D721Med (cell line): ENCODE measurements around the gene PHF5A.
"Not testable (repeated sequence)": the region's sequence is repeated elsewhere in the genome, so short reads cannot be mapped to it uniquely, and the experiment has no call there.

Experiments
- DNase-seq: peaks from one replicate; pipeline ENCODE4 v3.0.0; 2011; ENCODE audit warnings: low spot score; ENCODE audit not compliant: insufficient read length
- FAIRE-seq: peaks from 2 replicates; lab custom pipeline; 2011; peaks lifted over from hg19 to GRCh38; lab: Jason Lieb, UNC
- CTCF ChIP-seq: IDR thresholded peaks from 2 replicates; pipeline ENCODE4 v1.5.1; 2012; ENCODE audit warnings: mild to moderate bottlenecking, control low read depth; ENCODE audit not compliant: insufficient read depth; ENCODE audit errors: missing control alignments

The PHF5A gene

GRCh38 chr22:41435560-41435959, 32.9 kb downstream of the PHF5A start:
- FAIRE-seq (no peak), DNase-seq (no peak)
- TF ChIP-seq CTCF, result no peak

DNA sequence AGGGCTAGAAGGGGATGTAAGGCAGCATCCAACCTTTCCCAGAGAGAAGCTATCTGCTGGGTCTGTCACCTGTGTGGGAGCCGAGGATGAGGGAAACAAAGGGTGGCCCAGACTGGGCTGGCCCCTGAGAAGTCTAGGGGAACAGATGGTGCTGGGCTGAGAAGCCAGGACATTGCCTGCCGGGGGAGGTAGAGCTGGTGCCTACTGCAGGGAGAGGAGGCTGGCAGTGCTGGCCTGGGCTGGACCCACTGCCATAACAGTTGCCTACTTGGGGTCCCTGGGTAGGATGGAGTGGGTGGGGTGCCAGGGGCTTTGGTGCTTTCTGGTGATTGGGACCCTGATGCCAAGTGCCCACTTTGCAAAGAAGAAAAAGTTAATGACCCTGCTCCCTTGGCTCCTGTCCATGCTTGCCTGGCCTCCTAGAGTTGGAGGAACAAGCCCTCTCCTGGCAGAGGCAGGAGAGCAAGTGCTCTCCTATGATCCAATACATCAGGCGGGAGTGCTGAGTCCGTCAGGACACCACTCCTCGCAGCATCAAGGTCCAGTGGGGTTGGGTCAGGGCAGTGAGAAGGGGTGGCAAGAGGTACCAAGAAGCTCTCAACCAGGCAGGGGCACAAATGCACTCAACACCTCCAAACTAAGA, 34.0 kb downstream of the PHF5A start:
- FAIRE-seq, DNase-seq: not testable (repeated sequence)

DNA sequence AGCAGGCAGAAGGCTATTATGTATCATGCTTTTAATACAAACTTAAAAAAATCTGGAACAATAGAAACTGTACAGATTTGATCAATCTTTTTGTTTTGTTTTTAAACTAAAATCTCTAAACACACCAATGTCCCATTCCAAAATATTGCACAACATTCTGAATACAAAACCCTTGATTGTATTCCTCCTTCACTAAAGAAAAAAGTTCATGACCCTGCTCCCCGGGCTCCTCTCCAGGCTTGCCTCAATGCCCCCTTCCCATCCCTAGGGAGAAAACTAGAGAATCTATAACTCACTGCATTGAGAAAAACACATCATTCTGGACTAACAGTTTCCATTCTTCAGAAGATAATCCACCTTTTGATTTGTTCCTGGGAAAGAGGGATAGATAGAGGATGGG, 35.0 kb downstream of the PHF5A start:
- FAIRE-seq, DNase-seq: not testable (repeated sequence)

DNA sequence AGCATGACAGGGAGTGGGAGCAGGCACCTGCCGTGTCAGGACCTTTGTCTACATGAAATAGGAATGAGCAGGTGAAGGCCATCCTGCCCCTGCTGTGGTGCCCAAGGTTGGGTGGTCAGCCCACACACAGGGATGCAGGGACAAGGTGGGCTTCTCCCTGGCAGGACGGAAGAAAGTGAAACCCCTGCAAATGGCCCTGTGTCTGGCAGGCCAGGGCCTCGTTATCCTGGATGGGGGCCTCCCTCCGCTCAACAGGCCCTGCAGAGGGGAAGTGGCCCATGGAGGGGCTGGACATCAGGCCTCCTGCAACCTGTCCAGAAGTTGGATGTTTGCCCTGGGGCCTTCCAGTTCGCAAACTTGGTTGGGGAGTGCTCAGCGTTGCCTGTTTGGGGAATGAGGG, 36.8 kb downstream of the PHF5A start:
- no peak for DNase-seq
- no peak for FAIRE-seq
- no peak for TF ChIP-seq CTCF

GRCh38 chr22:41429951-41430332, 38.5 kb downstream of the PHF5A start:
- FAIRE-seq (no peak), DNase-seq (no peak)
- TF ChIP-seq CTCF, result no peak

DNA sequence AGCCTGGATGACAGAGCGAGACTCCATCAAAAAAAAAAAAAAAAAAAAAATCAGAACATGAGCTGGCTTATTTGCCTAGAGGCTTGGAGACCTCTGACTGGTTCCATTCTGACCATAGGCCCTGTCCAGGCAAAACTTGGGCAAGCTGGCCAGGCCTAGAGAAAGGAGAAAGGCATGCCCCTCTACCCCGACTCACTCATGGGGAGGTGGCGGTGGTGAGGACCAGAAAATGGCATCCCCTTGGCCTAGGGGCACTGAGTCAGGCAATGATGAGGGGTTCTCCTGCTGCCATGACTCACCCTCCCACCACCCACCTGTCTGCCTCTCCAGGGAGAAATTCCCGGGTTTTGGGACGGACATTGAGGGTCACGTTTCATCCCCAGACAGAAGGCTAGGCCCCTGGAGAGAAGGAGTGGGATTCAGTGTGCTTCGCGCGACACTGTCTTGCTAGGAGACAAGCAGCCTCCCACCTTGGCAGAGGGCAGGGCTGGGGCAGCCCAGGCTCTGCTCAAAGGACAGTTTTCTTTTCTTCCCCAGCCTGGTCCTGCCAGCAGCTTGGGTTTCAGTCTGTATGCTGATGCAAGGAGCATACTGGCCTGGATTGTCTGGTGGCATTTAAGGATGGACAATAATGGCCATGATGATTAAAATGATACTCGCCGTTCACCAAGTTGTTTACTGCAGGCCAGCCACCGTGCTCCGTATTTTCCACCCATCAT, 39.1 kb downstream of the PHF5A start:
- TF ChIP-seq CTCF, result no peak
- FAIRE-seq, result no peak
- no peak for DNase-seq

DNA sequence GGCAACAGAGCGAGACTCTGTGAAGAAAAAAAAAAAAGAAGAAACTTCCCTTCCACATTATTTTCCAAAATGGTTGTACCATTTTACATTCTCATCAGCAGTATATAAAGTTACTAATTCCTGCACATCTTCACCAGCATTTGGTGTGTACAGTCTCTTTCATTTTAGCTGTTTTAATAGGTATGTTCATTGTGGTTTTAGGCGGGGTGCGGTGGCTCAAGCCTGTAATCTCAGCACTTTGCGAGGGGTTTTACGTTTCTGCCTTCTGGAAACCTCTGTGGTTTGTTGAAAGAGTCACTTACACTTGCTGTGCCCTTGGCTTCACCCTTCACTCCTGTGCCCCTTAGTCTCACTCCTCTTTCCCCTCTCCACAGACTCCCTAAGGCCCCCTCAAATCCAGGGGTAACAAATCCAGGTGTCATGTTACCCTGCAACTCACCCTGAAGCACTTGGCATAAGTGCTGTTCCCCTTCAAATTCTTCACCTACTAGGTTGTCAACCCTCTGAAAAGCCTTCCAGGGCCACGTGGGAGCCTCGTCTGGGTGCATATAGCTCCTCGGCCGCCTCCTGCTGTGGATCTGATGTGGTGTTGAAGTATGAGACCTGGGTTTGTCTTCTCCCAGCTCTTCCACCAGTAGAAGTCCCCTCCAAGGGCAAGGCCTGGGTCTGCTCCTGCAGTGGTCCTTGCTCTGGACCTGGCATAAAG, 42.7 kb downstream of the PHF5A start:
- FAIRE-seq, result no peak
- no peak for TF ChIP-seq CTCF
- DNase-seq, result no peak

DNA sequence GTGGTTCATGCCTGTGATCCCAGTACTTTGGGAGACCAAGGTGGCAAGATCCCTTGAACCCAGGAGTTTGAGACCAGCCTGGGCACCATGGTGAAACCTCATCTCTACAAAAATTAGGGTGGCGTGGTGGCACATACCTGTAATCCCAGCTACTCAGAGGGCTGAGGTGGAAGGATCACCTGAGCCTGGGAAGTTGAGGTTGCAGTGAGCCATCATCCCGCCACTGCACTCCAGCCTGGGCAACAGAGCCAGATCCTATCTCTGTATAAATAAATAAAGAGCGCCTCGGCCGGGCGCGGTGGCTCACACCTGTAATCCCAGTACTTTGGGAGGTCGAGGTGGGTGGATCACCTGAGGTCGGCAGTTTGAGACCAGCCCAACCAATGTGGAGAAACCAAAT, 49.8 kb downstream of the PHF5A start:
- DNase-seq, result no peak
- no peak for FAIRE-seq
- TF ChIP-seq CTCF, result no peak
